ENCODE results near the gene SMLR1.

DNA sequence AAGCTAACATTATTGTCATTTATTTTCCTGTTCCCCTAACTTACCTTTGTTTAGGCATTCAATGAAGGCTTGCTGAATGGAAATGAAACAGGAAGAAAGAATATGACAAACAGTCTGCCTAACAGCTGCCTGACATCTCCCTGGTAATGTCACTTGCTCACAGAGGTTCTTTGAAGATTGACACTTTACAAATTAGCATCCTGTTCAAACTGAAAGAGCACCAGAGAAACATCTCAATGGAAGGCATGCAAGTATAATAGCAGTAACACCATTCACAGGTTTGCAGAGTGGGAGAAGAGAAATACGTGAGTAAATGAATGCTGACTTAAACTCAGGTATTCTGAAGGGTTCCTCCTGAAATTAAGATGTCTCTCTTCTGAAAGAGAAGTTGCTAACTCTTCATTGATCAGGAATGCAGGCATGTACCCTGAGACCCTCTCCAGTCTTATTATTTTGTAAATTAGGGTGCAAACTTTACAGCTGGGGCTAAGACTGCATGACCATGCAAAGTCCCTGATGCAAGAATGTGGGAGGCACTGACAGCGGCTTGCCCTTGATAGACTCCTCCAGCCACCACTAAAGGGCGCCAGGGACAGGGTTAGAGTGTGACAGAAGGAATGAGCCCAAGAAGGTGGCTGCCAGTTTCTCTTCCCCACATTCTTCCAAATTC lies 1.3 kb upstream of the SMLR1 start:
- TF ChIP-seq, protein P1, sequence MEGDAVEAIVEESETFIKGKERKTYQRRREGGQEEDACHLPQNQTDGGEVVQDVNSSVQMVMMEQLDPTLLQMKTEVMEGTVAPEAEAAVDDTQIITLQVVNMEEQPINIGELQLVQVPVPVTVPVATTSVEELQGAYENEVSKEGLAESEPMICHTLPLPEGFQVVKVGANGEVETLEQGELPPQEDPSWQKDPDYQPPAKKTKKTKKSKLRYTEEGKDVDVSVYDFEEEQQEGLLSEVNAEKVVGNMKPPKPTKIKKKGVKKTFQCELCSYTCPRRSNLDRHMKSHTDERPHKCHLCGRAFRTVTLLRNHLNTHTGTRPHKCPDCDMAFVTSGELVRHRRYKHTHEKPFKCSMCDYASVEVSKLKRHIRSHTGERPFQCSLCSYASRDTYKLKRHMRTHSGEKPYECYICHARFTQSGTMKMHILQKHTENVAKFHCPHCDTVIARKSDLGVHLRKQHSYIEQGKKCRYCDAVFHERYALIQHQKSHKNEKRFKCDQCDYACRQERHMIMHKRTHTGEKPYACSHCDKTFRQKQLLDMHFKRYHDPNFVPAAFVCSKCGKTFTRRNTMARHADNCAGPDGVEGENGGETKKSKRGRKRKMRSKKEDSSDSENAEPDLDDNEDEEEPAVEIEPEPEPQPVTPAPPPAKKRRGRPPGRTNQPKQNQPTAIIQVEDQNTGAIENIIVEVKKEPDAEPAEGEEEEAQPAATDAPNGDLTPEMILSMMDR (IDR thresholded peaks at IDR 0.05; ENCODE audit: low read depth, low read length): no peak
- no peak for TF ChIP-seq EZH2phosphoT487 (IDR thresholded peaks at IDR 0.05; ENCODE audit: low read depth)

Measured in OCI-LY3 (cell line).